Iris pigment epithelial cell (primary cell): ENCODE data around the gene AP2A2.

Experiments used
- DNase-seq: peaks from one replicate; pipeline ENCODE4 v3.0.0-alpha.2; 2011; ENCODE audit warnings: low read depth

Gene AP2A2

GRCh38 chr11:1030086-1030485 is 104.4 kb downstream of the AP2A2 start:
- no peak for DNase-seq

GRCh38 chr11:1030556-1030955 is 104.9 kb downstream of the AP2A2 start:
- no peak for DNase-seq

GRCh38 chr11:1031121-1031899 is 105.6 kb downstream of the AP2A2 start:
- DNase-seq: no peak

GRCh38 chr11:1032310-1032891 is 106.7 kb downstream of the AP2A2 start:
- DNase-seq: no peak

GRCh38 chr11:1033016-1033798 is 107.5 kb downstream of the AP2A2 start:
- DNase-seq: no peak

GRCh38 chr11:1034001-1034400 is 108.3 kb downstream of the AP2A2 start:
- DNase-seq: no peak

- DNase-seq: no peak
Measured at GRCh38 chr11:1034456-1035295, 109.0 kb downstream of the AP2A2 start.

GRCh38 chr11:1035577-1036283 is 110.1 kb downstream of the AP2A2 start:
- DNase-seq: no peak

GRCh38 chr11:1036303-1036923 is 110.7 kb downstream of the AP2A2 start, which contains the start of gene MUC6:
Gene MUC6, minus strand, starts transcription at chr11:1036718. Its CDS starts 63 bp downstream, at chr11:1036655.
- DNase-seq: no peak

- no peak for DNase-seq
Measured at GRCh38 chr11:1036931-1037330, 111.3 kb downstream of the AP2A2 start.

- no peak for DNase-seq
Measured at GRCh38 chr11:1037506-1038055, 111.9 kb downstream of the AP2A2 start.

GRCh38 chr11:1038361-1038760 is 112.7 kb downstream of the AP2A2 start:
- DNase-seq: no peak

GRCh38 chr11:1038921-1039320 is 113.3 kb downstream of the AP2A2 start:
- no peak for DNase-seq

- no peak for DNase-seq
Measured at GRCh38 chr11:1039481-1040427, 114.1 kb downstream of the AP2A2 start.

GRCh38 chr11:1040428-1041148 is 114.9 kb downstream of the AP2A2 start:
- DNase-seq: no peak

GRCh38 chr11:1041149-1041467 is 115.4 kb downstream of the AP2A2 start:
- DNase-seq: no peak

- no peak for DNase-seq
Measured at GRCh38 chr11:1041471-1041870, 115.8 kb downstream of the AP2A2 start.

- no peak for DNase-seq
Measured at GRCh38 chr11:1041936-1042608, 116.4 kb downstream of the AP2A2 start.
